ENCODE measurements around the gene SYF2.
A peak's percentile ranks its signal among the peaks of the same experiment; 100 is the strongest.
"Not testable (repeated sequence)": the region's sequence is repeated elsewhere in the genome, so short reads cannot be mapped to it uniquely, and the experiment has no call there.

The SYF2 gene

DNA sequence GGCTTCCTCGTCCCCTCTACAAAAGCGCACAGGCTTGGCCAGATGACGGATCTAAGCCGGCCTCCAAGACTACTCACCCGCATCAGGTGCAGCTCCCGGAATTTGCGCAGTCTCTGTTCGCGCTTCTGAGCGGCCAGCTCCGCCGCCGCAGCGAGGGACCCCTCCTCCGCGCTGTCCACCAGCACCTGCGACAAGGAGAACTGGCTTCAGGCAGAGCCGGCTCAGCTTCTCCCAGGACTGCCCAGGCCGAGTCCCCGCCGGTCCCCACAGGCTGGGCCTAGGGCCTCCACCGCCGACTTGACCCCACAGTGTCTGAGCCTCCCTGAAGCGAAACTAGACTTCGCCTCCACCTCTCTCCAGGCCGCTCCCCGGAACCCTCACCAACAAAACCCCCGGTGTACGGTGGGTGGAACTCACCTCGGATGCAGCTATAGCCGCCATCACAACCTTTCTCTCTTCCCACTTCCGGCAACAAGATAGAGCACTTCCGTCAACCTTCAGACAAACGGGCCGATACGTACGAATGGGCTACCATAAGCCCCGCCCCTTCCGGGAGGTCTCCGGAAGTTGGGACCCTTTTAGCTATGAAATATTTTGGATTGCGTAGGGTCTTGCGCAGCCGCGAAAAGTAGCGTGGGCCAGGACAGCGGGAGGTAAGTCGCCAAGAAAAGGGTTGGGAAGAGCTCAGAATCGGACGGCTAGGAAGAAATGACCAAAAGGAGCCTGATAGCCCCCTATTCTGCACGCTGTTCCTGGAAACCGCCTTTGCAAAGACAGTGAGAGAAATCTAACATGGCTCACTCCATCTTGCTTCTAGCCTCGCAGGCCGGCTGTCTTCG, at the start of gene SYF2:
SYF2 (minus strand) TSS at position 476 of the 839 bp plus-strand sequence; CDS start at position 441, 35 bp downstream.
- Histone ChIP-seq H3K27ac (ENCODE audit: low read depth, low read length) (peak within 1 kb of the TSS; percentile 95), H3K27me3 (ENCODE audit: control insufficient read depth, insufficient read depth, low read length) (no peaks in the 10 kb centered on the region), H3K9ac (ENCODE audit: low read depth, low read length) (peak within 1 kb of the TSS; percentile 94), H3K4me1 (ENCODE audit: control insufficient read depth, insufficient read depth, low read length) (peaks cover 3% of the 10 kb centered on the region; the same call in 1 of the 2 replicates), H3K36me3 (ENCODE audit: control insufficient read depth, insufficient read depth, low read length) (peaks cover 26% of the 10 kb centered on the region), H3K9me3 (ENCODE audit: control insufficient read depth, insufficient read depth, low read length) (no peaks in the 10 kb centered on the region), H3K4me3 (ENCODE audit: low read depth, low read length) (peak within 1 kb of the TSS; percentile 96)

DNA sequence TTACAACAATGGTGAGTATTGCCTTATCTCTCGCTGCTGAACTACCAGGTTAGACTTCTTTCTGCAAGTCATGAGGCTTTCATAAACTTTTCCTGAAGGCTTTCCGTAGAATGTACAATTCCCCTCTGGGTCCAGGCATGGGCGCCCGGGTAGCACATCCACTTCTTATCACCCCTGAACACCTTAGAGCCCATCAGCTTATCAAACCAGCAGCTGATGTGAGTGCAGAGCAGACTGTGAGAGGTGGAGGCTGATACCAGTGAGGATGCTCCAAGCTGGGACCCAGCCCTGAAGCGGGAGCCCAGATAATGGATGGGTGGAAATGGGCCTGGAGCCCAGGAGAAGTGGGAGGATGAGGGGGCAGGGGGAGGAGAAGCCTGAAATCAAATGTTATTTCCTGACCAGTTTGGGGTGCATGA, 47.4 kb upstream of the SYF2 start:
- not testable (repeated sequence) for H3K27me3 ChIP-seq (ENCODE audit: control insufficient read depth, insufficient read depth, low read length); H3K4me1 ChIP-seq (ENCODE audit: control insufficient read depth, insufficient read depth, low read length); H3K4me3 ChIP-seq (ENCODE audit: low read depth, low read length); H3K9me3 ChIP-seq (ENCODE audit: control insufficient read depth, insufficient read depth, low read length); H3K27ac ChIP-seq (ENCODE audit: low read depth, low read length); H3K36me3 ChIP-seq (ENCODE audit: control insufficient read depth, insufficient read depth, low read length); H3K9ac ChIP-seq (ENCODE audit: low read depth, low read length)

DNA sequence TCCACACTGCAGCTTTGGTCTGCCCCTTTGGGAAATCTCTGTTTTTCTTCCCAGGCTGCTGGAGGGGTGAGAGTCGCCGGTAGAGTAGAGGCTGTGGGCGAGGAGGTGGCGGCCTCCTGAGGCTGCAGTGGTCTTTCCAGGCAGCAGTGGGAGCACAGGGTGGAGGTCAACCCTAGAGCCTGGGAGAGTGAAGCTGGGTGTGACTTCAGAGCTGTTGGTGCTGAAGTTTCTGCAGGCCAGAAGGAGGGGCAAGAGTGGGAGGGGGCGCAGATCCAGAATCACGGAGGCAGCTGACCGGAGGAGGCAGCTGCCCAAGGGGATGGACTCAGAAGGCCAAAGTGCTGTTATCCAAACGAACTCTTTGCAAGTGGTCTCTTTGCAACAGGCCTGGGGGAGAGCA, 46.5 kb upstream of the SYF2 start:
- not testable (repeated sequence) for H3K9me3 ChIP-seq (ENCODE audit: control insufficient read depth, insufficient read depth, low read length); H3K36me3 ChIP-seq (ENCODE audit: control insufficient read depth, insufficient read depth, low read length); H3K27ac ChIP-seq (ENCODE audit: low read depth, low read length); H3K9ac ChIP-seq (ENCODE audit: low read depth, low read length); H3K27me3 ChIP-seq (ENCODE audit: control insufficient read depth, insufficient read depth, low read length); H3K4me3 ChIP-seq (ENCODE audit: low read depth, low read length); H3K4me1 ChIP-seq (ENCODE audit: control insufficient read depth, insufficient read depth, low read length)

DNA sequence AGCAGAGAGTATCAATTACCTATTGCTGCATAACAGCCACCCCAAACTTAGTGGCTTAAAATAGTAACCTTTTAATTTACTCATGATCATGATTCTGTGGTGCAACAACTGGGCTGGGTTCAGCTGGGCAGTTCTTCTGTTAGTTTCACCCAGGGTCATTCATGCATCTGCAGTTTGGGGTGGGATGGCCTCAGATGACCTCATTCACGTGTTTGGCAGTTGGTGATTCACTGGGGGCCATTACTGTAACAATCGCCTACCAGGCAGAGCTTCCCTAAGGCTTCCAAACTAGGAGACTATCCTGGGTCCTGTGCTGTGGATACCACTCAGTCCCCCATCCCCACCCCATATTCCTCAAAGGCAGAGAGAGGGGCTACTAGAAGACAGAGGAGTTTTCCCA, 46.1 kb upstream of the SYF2 start:
- not testable (repeated sequence) for H3K27ac ChIP-seq (ENCODE audit: low read depth, low read length); H3K27me3 ChIP-seq (ENCODE audit: control insufficient read depth, insufficient read depth, low read length); H3K9me3 ChIP-seq (ENCODE audit: control insufficient read depth, insufficient read depth, low read length); H3K9ac ChIP-seq (ENCODE audit: low read depth, low read length); H3K4me1 ChIP-seq (ENCODE audit: control insufficient read depth, insufficient read depth, low read length); H3K36me3 ChIP-seq (ENCODE audit: control insufficient read depth, insufficient read depth, low read length); H3K4me3 ChIP-seq (ENCODE audit: low read depth, low read length)

DNA sequence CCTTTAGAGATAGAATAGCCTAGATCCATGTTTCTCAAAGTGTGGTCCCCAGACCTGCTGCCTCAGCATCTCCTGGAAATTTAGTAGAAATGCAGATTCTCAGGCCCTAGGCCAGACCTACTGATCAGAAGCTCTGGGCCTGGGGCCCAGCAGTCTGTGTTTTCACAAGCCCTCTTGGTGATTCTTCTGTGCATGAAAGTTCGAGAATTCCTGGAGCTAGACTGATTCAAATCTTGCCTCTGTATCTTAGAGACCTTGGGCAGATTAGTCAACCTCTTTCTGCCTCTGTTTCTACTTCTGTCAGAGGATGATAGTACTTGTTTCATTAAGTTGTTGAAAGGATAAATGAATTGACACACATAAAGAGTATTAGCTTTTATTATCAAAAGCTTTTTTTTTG, 45.0 kb upstream of the SYF2 start:
- not testable (repeated sequence) for H3K27ac ChIP-seq (ENCODE audit: low read depth, low read length); H3K27me3 ChIP-seq (ENCODE audit: control insufficient read depth, insufficient read depth, low read length); H3K9ac ChIP-seq (ENCODE audit: low read depth, low read length); H3K36me3 ChIP-seq (ENCODE audit: control insufficient read depth, insufficient read depth, low read length); H3K4me1 ChIP-seq (ENCODE audit: control insufficient read depth, insufficient read depth, low read length); H3K4me3 ChIP-seq (ENCODE audit: low read depth, low read length); H3K9me3 ChIP-seq (ENCODE audit: control insufficient read depth, insufficient read depth, low read length)

DNA sequence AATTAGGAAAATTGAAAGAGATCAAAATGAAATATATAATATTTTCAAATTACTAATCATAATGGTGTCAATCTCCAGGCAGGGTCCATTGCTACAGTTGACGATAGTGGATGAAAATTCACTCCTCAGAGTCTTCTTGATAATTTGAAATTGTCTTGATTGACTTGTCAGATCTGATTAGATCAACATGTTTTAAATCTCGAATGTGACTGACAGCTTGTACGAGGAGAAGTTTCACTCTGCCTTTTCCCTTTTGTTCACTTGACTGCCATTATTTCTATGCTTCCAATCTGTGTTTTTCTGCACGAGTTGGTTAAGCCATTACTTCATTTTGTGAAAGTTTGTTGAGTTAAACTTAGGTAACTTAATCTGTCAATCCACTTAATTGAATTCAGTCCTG, 43.3 kb upstream of the SYF2 start:
- not testable (repeated sequence) for H3K36me3 ChIP-seq (ENCODE audit: control insufficient read depth, insufficient read depth, low read length); H3K27ac ChIP-seq (ENCODE audit: low read depth, low read length); H3K9ac ChIP-seq (ENCODE audit: low read depth, low read length); H3K4me3 ChIP-seq (ENCODE audit: low read depth, low read length); H3K27me3 ChIP-seq (ENCODE audit: control insufficient read depth, insufficient read depth, low read length); H3K4me1 ChIP-seq (ENCODE audit: control insufficient read depth, insufficient read depth, low read length); H3K9me3 ChIP-seq (ENCODE audit: control insufficient read depth, insufficient read depth, low read length)

DNA sequence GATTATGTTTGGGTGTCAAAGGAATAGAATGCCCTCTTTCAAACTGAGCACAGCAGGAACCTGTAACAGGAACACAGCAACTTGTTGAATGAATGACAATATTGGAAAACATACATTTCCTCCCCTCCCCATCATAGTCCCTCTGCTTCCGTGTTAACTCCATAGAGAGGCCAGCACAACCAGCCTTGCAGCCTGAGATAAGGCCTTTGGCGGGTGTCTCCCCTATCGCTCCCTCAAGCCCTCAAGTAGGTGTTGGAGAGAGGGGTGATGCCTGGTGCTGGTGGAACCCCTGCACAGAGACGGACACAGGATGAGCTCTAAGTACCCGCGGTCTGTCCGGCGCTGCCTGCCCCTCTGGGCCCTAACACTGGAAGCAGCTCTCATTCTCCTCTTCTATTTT, 39.9 kb upstream of the SYF2 start, which contains the start of gene RHD:
RHD (plus strand) TSS at position 272 of the 400 bp plus-strand sequence; CDS start at position 311, 39 bp downstream.
- H3K4me3 ChIP-seq (ENCODE audit: low read depth, low read length); H3K27me3 ChIP-seq (ENCODE audit: control insufficient read depth, insufficient read depth, low read length); H3K4me1 ChIP-seq (ENCODE audit: control insufficient read depth, insufficient read depth, low read length); H3K36me3 ChIP-seq (ENCODE audit: control insufficient read depth, insufficient read depth, low read length); H3K9ac ChIP-seq (ENCODE audit: low read depth, low read length); H3K9me3 ChIP-seq (ENCODE audit: control insufficient read depth, insufficient read depth, low read length): not testable (repeated sequence)
- peak within 1 kb of the TSS; percentile 71 for H3K27ac ChIP-seq (ENCODE audit: low read depth, low read length)

DNA sequence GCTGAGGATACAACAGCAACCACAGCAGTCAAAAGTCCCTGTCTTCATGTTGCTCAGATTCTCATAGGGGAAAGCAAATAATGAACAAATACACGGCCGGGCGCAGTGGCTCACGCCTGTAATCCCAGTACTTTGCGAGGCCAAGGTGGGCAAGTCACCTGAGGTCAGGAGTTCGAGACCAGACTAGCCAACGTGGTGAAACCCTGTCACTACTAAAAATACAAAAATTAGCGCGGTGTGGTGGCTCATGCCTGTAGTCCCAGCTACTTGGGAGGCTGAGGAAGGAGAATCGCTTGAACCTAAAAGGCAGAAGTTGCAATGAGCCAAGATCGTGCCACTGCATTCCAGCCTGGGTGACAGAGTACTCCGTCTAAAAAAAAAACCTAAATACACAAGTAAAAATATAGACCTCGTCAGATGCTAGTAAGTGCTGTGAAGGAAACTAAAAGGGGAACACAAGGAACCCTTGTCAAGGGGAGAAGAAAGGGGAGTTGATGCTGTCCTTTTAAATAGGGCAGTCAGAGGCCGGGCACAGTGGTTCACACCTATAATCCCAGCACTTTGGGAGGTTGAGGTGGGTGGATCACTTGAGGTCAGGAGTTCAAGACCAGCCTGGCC, 36.0 kb upstream of the SYF2 start:
- peak overlapping the region; percentile 92 for H3K27ac ChIP-seq (ENCODE audit: low read depth, low read length)
- not testable (repeated sequence) for H3K9ac ChIP-seq (ENCODE audit: low read depth, low read length); H3K4me1 ChIP-seq (ENCODE audit: control insufficient read depth, insufficient read depth, low read length)

DNA sequence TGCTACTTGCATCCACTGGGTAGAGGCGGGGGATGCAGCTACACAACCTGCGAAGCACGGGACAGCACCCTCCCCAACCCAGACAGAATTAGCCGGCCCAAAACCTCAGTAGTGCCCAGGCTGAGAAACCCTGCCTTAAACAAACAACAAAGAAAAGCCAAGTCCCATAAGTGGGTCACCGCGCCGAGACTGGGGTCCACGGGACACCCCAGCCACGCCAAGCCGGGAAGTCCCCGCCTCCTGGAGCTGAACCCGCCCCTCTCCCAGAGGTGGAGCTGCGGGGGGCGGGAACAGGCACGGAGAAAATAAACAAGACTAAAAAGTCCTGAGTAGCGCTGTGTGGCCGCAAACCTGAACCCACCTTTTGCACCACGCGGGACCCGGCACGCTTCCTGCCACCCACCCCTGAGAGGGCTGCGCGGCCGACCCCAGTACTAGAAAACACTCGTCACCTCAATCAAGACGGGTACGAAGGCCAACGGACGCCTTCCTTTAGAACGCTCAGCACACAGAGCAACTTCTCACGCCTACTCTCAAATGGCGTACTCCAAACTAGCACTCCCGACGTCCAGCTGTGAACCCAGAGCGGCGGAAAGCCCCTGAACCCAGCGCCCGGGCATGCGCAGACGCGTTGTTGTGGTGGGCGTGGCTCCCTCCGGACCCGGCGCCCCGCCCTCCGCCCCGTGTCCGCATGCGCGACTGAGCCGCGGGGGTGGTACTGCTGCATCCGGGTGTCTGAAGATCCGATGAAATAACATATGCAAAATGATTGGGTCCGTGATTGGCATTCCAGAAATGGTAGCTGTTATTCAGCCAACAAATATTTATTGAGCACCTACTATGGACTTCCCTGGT, 35.2 kb upstream of the SYF2 start:
- peak overlapping the region; percentile 92 for H3K27ac ChIP-seq (ENCODE audit: low read depth, low read length)

More for the DNA sequence above, 36.0 kb upstream of the SYF2 start:
- H3K27me3 ChIP-seq (ENCODE audit: control insufficient read depth, insufficient read depth, low read length); H3K9me3 ChIP-seq (ENCODE audit: control insufficient read depth, insufficient read depth, low read length); H3K36me3 ChIP-seq (ENCODE audit: control insufficient read depth, insufficient read depth, low read length): not testable (repeated sequence)
- peak overlapping the region; percentile 66 for H3K4me3 ChIP-seq (ENCODE audit: low read depth, low read length)

DNA sequence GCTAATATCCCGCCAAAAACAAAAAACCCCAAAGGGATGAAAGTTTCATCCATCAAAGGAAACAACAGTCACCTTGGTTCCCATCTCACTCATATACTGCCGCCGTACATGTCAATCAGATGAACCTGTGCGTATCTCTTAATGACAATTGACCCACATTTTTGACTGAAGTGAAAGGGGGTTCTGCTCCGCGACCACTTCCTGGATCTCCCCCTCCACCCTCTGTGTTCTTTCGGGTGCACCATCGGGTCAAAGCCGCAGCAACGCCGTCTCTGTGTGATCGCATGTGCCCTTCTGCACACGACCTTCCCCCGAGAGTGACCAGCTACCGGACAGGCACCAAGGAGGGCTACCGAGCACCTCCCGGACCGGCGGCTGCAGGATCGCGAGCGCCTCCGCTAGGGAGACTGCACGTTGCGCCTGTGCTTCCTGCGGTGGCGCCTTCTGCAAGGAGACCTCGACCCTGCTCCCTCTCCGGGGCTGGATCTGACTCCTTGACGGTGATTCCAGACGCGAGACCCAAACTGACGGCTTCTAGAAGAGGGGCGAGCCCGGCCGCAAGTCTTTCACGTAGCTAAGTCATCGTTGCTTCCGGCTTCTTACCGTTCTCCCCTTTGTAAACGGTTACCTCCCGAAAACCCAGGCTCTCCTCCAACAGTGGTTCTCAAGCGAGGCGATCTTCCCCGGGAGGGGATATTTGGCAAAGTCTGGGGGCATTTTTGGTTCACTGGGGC, 34.4 kb upstream of the SYF2 start:
- not testable (repeated sequence) for H3K9ac ChIP-seq (ENCODE audit: low read depth, low read length); H3K36me3 ChIP-seq (ENCODE audit: control insufficient read depth, insufficient read depth, low read length); H3K27ac ChIP-seq (ENCODE audit: low read depth, low read length); H3K27me3 ChIP-seq (ENCODE audit: control insufficient read depth, insufficient read depth, low read length); H3K9me3 ChIP-seq (ENCODE audit: control insufficient read depth, insufficient read depth, low read length); H3K4me1 ChIP-seq (ENCODE audit: control insufficient read depth, insufficient read depth, low read length)
- H3K4me3 ChIP-seq (ENCODE audit: low read depth, low read length), result peak overlapping the region; percentile 66

More for the DNA sequence above, 35.2 kb upstream of the SYF2 start:
- Histone ChIP-seq H3K4me3 (ENCODE audit: low read depth, low read length) (peak overlapping the region; percentile 66), H3K9ac (ENCODE audit: low read depth, low read length) (peak overlapping the region; percentile 35; the same call in 1 of the 2 replicates)
- H3K9me3 ChIP-seq (ENCODE audit: control insufficient read depth, insufficient read depth, low read length); H3K27me3 ChIP-seq (ENCODE audit: control insufficient read depth, insufficient read depth, low read length); H3K36me3 ChIP-seq (ENCODE audit: control insufficient read depth, insufficient read depth, low read length); H3K4me1 ChIP-seq (ENCODE audit: control insufficient read depth, insufficient read depth, low read length): not testable (repeated sequence)
